Measurements from ENCODE around the gene GPD1. TPM values are rescaled to one million over a fixed set of nuclear protein-coding genes. Genes with fewer than 3 reads are reported as not detected.

Gene GPD1
- total and polyA plus RNA-seq, 10 of the 15 experiments (the other 5 are each of a cell fraction or from before 2014, with no cell fraction given) = 0.04 to 0.61 (median 0.26) TPM; not detected in 1

DNA sequence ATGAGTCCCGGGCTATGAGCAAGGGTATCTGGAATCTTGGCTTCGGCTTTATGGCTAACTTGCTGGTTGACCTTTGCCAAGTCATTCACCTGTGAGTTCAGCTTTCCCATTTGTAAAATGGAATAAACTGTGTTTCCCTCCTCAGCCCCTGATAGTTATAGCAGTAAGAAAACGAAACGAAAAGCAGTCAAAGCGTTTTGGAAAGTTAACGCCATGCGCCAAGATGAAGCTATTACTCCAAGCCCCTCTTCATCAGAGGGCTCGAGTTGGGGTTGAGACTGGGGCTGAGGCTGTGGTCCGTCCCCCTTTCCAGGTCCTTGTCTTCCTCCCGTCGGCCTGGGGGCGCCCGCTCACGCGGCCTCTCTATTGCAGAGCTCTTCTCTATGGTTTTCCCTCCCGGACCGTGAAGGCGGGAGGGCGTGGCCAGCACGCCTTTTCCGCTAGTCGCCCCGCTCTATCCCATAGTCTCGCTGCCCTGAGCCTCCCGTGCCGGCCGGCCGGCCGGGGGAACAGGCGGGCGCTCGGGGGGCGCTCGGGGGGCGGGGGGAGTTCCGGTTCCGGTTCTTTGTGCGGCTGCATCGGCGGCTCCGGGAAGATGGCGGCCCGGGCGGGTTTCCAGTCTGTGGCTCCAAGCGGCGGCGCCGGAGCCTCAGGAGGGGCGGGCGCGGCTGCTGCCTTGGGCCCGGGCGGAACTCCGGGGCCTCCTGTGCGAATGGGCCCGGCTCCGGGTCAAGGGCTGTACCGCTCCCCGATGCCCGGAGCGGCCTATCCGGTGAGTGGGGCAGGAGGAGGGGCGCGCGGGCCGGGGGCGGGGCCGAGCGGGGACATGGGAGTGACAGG, 18.8 kb upstream of the GPD1 start, which contains the start of gene SMARCD1 (continued):
- TF ChIP-seq, protein P1, sequence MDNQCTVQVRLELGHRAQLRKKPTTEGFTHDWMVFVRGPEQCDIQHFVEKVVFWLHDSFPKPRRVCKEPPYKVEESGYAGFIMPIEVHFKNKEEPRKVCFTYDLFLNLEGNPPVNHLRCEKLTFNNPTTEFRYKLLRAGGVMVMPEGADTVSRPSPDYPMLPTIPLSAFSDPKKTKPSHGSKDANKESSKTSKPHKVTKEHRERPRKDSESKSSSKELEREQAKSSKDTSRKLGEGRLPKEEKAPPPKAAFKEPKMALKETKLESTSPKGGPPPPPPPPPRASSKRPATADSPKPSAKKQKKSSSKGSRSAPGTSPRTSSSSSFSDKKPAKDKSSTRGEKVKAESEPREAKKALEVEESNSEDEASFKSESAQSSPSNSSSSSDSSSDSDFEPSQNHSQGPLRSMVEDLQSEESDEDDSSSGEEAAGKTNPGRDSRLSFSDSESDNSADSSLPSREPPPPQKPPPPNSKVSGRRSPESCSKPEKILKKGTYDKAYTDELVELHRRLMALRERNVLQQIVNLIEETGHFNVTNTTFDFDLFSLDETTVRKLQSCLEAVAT (IDR thresholded peaks at IDR 0.05) = no peak; the same call in 1 of the 2 replicates
- TF ChIP-seq, protein P2, sequence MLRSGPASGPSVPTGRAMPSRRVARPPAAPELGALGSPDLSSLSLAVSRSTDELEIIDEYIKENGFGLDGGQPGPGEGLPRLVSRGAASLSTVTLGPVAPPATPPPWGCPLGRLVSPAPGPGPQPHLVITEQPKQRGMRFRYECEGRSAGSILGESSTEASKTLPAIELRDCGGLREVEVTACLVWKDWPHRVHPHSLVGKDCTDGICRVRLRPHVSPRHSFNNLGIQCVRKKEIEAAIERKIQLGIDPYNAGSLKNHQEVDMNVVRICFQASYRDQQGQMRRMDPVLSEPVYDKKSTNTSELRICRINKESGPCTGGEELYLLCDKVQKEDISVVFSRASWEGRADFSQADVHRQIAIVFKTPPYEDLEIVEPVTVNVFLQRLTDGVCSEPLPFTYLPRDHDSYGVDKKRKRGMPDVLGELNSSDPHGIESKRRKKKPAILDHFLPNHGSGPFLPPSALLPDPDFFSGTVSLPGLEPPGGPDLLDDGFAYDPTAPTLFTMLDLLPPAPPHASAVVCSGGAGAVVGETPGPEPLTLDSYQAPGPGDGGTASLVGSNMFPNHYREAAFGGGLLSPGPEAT (IDR thresholded peaks at IDR 0.05; ENCODE audit: low read depth) = no peak
- TF ChIP-seq POU2F2 (IDR thresholded peaks at IDR 0.05; ENCODE audit: borderline replicate concordance, low read depth, low read length) = no peak; the same call in 2 of the 3 replicates
- TF ChIP-seq NR2F1 (conservative IDR thresholded peaks at IDR 0.05) = no peak; the same call in none of the 2 replicates
- peak; percentile 93 for TF ChIP-seq YY1 (IDR thresholded peaks at IDR 0.05; ENCODE audit: low read depth, low read length)
- TF ChIP-seq ZNF274 (IDR thresholded peaks at IDR 0.05; ENCODE audit: insufficient read depth, insufficient read length) = no peak
- TF ChIP-seq ZBED1 (IDR thresholded peaks at IDR 0.05; ENCODE audit: borderline replicate concordance) = no peak
- no peak for TF ChIP-seq STAT1 (conservative IDR thresholded peaks at IDR 0.05)
- no peak for TF ChIP-seq CBX3 (IDR thresholded peaks at IDR 0.05; ENCODE audit: borderline replicate concordance, low read depth)
- TF ChIP-seq, protein P3, sequence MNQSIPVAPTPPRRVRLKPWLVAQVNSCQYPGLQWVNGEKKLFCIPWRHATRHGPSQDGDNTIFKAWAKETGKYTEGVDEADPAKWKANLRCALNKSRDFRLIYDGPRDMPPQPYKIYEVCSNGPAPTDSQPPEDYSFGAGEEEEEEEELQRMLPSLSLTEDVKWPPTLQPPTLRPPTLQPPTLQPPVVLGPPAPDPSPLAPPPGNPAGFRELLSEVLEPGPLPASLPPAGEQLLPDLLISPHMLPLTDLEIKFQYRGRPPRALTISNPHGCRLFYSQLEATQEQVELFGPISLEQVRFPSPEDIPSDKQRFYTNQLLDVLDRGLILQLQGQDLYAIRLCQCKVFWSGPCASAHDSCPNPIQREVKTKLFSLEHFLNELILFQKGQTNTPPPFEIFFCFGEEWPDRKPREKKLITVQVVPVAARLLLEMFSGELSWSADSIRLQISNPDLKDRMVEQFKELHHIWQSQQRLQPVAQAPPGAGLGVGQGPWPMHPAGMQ (IDR thresholded peaks at IDR 0.05; ENCODE audit: borderline replicate concordance) = no peak
- TF ChIP-seq NR2C2 (IDR thresholded peaks at IDR 0.05; ENCODE audit: borderline replicate concordance, control insufficient read depth, insufficient read length, low read depth) = no peak
- TF ChIP-seq ZNF217 (IDR thresholded peaks at IDR 0.05) = no peak
- TF ChIP-seq TBL1XR1 (IDR thresholded peaks at IDR 0.05; ENCODE audit: low read depth, low read length) = no peak
- TF ChIP-seq, protein P4, sequence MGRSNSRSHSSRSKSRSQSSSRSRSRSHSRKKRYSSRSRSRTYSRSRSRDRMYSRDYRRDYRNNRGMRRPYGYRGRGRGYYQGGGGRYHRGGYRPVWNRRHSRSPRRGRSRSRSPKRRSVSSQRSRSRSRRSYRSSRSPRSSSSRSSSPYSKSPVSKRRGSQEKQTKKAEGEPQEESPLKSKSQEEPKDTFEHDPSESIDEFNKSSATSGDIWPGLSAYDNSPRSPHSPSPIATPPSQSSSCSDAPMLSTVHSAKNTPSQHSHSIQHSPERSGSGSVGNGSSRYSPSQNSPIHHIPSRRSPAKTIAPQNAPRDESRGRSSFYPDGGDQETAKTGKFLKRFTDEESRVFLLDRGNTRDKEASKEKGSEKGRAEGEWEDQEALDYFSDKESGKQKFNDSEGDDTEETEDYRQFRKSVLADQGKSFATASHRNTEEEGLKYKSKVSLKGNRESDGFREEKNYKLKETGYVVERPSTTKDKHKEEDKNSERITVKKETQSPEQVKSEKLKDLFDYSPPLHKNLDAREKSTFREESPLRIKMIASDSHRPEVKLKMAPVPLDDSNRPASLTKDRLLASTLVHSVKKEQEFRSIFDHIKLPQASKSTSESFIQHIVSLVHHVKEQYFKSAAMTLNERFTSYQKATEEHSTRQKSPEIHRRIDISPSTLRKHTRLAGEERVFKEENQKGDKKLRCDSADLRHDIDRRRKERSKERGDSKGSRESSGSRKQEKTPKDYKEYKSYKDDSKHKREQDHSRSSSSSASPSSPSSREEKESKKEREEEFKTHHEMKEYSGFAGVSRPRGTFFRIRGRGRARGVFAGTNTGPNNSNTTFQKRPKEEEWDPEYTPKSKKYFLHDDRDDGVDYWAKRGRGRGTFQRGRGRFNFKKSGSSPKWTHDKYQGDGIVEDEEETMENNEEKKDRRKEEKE (IDR thresholded peaks at IDR 0.05) = no peak
- TF ChIP-seq SP1 (IDR thresholded peaks at IDR 0.05; ENCODE audit: low read depth, low read length) = no peak
- TF ChIP-seq, protein P5, sequence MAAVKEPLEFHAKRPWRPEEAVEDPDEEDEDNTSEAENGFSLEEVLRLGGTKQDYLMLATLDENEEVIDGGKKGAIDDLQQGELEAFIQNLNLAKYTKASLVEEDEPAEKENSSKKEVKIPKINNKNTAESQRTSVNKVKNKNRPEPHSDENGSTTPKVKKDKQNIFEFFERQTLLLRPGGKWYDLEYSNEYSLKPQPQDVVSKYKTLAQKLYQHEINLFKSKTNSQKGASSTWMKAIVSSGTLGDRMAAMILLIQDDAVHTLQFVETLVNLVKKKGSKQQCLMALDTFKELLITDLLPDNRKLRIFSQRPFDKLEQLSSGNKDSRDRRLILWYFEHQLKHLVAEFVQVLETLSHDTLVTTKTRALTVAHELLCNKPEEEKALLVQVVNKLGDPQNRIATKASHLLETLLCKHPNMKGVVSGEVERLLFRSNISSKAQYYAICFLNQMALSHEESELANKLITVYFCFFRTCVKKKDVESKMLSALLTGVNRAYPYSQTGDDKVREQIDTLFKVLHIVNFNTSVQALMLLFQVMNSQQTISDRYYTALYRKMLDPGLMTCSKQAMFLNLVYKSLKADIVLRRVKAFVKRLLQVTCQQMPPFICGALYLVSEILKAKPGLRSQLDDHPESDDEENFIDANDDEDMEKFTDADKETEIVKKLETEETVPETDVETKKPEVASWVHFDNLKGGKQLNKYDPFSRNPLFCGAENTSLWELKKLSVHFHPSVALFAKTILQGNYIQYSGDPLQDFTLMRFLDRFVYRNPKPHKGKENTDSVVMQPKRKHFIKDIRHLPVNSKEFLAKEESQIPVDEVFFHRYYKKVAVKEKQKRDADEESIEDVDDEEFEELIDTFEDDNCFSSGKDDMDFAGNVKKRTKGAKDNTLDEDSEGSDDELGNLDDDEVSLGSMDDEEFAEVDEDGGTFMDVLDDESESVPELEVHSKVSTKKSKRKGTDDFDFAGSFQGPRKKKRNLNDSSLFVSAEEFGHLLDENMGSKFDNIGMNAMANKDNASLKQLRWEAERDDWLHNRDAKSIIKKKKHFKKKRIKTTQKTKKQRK (IDR thresholded peaks at IDR 0.05; ENCODE audit: low read depth, low read length) = no peak
- no peak for TF ChIP-seq ZSCAN29 (IDR thresholded peaks at IDR 0.05)
- peak; percentile 55 for TF ChIP-seq CREM (IDR thresholded peaks at IDR 0.05; ENCODE audit: low read depth)
- no peak for TF ChIP-seq ZNF384 (IDR thresholded peaks at IDR 0.05; ENCODE audit: borderline replicate concordance, low read depth, low read length)

Data from GM12878 (cell line).